ENCODE measurements around the gene VRK3. TPM values are rescaled to one million over a fixed set of nuclear protein-coding genes. Genes with fewer than 3 reads are reported as not detected.
"Not testable (repeated sequence)": the region's sequence is repeated elsewhere in the genome, so short reads cannot be mapped to it uniquely, and the experiment has no call there.

The VRK3 gene
- total and polyA plus RNA-seq, 2 experiments from 2014 or later, result 29.9 to 45.9 TPM

DNA sequence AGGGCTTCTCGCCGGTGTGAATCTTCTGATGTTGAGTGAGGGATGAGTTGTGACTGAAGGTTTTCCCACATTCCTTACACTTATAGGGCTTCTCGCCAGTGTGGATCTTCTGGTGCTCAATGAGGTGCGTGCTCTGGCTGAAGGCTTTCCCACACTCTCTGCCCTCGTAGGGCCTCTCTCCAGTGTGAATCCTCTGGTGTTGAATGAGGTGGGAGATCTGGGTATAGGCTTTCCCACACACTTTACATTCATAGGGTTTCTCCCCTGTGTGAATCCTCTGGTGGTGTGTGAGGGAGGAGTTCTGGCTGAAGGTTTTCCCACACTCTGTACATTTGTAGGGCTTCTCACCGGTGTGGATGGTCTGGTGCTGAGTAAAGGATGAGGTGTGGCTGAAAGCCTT, 33.9 kb upstream of the VRK3 start:
- Histone ChIP-seq H3K4me3 (no peak overlapping the region), H3K9me3 (ENCODE audit: low read depth) (no peaks in the 10 kb centered on the region)
- TF ChIP-seq CTCF (IDR thresholded peaks at IDR 0.05; ENCODE audit: low read depth, low read length), result no peak

DNA sequence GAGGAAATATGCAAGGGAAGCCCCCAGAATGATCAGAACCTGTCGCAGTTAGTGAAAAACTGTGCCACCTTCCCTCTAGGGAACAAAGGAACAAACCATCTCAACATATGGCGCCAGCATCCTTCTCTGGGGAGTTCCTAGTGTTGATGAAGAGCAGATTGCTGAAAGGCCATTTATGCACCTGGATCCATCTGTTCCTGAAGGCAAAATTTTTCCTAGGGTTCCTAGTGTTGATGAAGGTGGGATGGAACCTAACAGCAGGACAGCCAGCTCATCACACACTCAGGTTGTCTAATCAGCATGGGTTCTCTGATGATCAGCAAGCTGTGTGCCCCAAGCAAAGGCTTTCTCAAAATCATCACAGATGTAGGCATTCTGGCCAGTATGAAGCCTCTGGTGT, 33.3 kb upstream of the VRK3 start:
- no peak for DNase-seq (ENCODE audit: low read depth in 1 of 2, low spot score in 1 of 2)
- H3K4me3 ChIP-seq, result no peak overlapping the region
- TF ChIP-seq CTCF (IDR thresholded peaks at IDR 0.05; ENCODE audit: low read depth, low read length), result no peak
- H3K27ac ChIP-seq, result no peak overlapping the region
- H3K36me3 ChIP-seq, result no peaks in the 10 kb centered on the region
- H3K4me1 ChIP-seq (ENCODE audit: low read depth), result no peaks in the 10 kb centered on the region
- H3K27me3 ChIP-seq, result no peaks in the 10 kb centered on the region
- H3K9me3 ChIP-seq (ENCODE audit: low read depth), result no peaks in the 10 kb centered on the region

More for the DNA sequence above, 33.9 kb upstream of the VRK3 start:
- no peak overlapping the region for H3K27ac ChIP-seq
- no peaks in the 10 kb centered on the region for H3K27me3 ChIP-seq
- no peaks in the 10 kb centered on the region for H3K4me1 ChIP-seq (ENCODE audit: low read depth)
- H3K36me3 ChIP-seq, result no peaks in the 10 kb centered on the region
- DNase-seq (ENCODE audit: low read depth in 1 of 2, low spot score in 1 of 2), result no peak

GRCh38 chr19:50053119-50053518, 27.9 kb upstream of the VRK3 start:
- H3K36me3 ChIP-seq, result no peaks in the 10 kb centered on the region
- H3K9me3 ChIP-seq (ENCODE audit: low read depth), result no peaks in the 10 kb centered on the region
- H3K4me1 ChIP-seq (ENCODE audit: low read depth), result no peaks in the 10 kb centered on the region
- H3K27ac ChIP-seq, result no peak overlapping the region
- no peak for DNase-seq (ENCODE audit: low read depth in 1 of 2, low spot score in 1 of 2)
- no peaks in the 10 kb centered on the region for H3K27me3 ChIP-seq
- no peak for TF ChIP-seq CTCF (IDR thresholded peaks at IDR 0.05; ENCODE audit: low read depth, low read length)
- no peak overlapping the region for H3K4me3 ChIP-seq

DNA sequence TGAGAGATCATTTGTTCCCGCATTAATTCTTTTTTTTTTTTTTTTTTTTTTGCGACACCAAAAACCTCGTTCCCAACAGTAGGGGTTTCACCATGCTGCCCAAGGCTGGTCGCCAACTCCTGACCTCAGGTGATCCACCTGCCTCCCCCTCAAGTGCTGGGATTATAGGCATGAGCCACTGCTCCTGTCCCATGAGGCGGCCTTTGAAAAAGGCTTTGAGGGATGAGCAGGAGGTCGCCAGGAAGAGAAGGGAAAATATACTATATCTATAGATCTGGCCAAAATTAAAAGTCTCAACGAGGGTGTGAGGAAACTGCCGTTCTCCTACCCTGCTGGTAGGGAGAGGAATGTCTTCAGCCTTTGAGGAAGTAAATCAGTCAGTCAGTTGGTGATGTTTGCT, 26.8 kb upstream of the VRK3 start:
- Histone ChIP-seq H3K27ac (no peak overlapping the region), H3K36me3 (peaks cover 4% of the 10 kb centered on the region), H3K27me3 (no peaks in the 10 kb centered on the region), H3K4me3 (no peak overlapping the region), H3K9me3 (ENCODE audit: low read depth) (no peaks in the 10 kb centered on the region), H3K4me1 (ENCODE audit: low read depth) (no peaks in the 10 kb centered on the region)
- TF ChIP-seq CTCF (IDR thresholded peaks at IDR 0.05; ENCODE audit: low read depth, low read length), result no peak
- DNase-seq (ENCODE audit: low read depth in 1 of 2, low spot score in 1 of 2), result no peak

GRCh38 chr19:50051228-50051895, 26.2 kb upstream of the VRK3 start:
- H3K27ac ChIP-seq; H3K9me3 ChIP-seq (ENCODE audit: low read depth); H3K36me3 ChIP-seq; DNase-seq (ENCODE audit: low read depth in 1 of 2, low spot score in 1 of 2); H3K27me3 ChIP-seq; H3K4me1 ChIP-seq (ENCODE audit: low read depth): not testable (repeated sequence)
- peak overlapping the region; percentile 41 for H3K4me3 ChIP-seq

GRCh38 chr19:50050406-50051227, 25.4 kb upstream of the VRK3 start:
- Histone ChIP-seq H3K4me3 (peak overlapping the region; percentile 41), H3K36me3 (peaks cover 10% of the 10 kb centered on the region), H3K27ac (no peak overlapping the region), H3K9me3 (ENCODE audit: low read depth) (peaks cover under 1% of the 10 kb centered on the region), H3K4me1 (ENCODE audit: low read depth) (no peaks in the 10 kb centered on the region), H3K27me3 (no peaks in the 10 kb centered on the region)
- peak; percentile 70 to 85 for DNase-seq (ENCODE audit: low read depth in 1 of 2, low spot score in 1 of 2)
- no peak for TF ChIP-seq CTCF (IDR thresholded peaks at IDR 0.05; ENCODE audit: low read depth, low read length)
